ENCODE measurements around the gene OMP. TPM values are rescaled to one million over a fixed set of nuclear protein-coding genes. Genes with fewer than 3 reads are reported as not detected.

The OMP gene
- total and polyA plus RNA-seq, 7 donors, result 0.32 TPM; not detected in 6

GRCh38 chr11:77106321-77106720 is 3.7 kb downstream of the OMP start:
- DNase-seq (no peak), ATAC-seq (no peak)
- Histone ChIP-seq H3K27me3 (ENCODE audit: insufficient read depth in 3 of 3, low read length in 2 of 3) (no peaks in the 10 kb centered on the region), H3K4me3 (no peak overlapping the region), H3K4me1 (no peaks in the 10 kb centered on the region), H3K27ac (no peak overlapping the region), H3K36me3 (ENCODE audit: insufficient read depth in 1 of 2, low read depth in 1 of 2) (no peaks in the 10 kb centered on the region), H3K9me3 (no peaks in the 10 kb centered on the region)
- intact Hi-C loops (cut with DNase I), result no loop called here
- no peak for TF ChIP-seq CTCF (IDR thresholded peaks at IDR 0.05)
- 48 to 81% (median 53%) methylated on average over 7 of the region's 7 CpGs for WGBS, 3 donors

- no peak for DNase-seq
- WGBS, 3 donors, result 91 to 97% (median 97%) methylated on average over 12 to 13 of the region's 13 CpGs
- ATAC-seq, result no peak
- no peak for TF ChIP-seq CTCF (IDR thresholded peaks at IDR 0.05)
- no peak overlapping the region for H3K4me3 ChIP-seq
- no peaks in the 10 kb centered on the region for H3K9me3 ChIP-seq
- H3K4me1 ChIP-seq, result no peaks in the 10 kb centered on the region
- no peaks in the 10 kb centered on the region for H3K27me3 ChIP-seq (ENCODE audit: insufficient read depth in 3 of 3, low read length in 2 of 3)
- intact Hi-C loops (cut with DNase I), result no loop called here
- H3K36me3 ChIP-seq (ENCODE audit: insufficient read depth in 1 of 2, low read depth in 1 of 2), result no peaks in the 10 kb centered on the region
- H3K27ac ChIP-seq, result no peak overlapping the region
Observed at GRCh38 chr11:77106759-77107158, 4.1 kb downstream of the OMP start.

- Histone ChIP-seq H3K36me3 (ENCODE audit: insufficient read depth in 1 of 2, low read depth in 1 of 2) (no peaks in the 10 kb centered on the region), H3K4me3 (no peak overlapping the region), H3K4me1 (no peaks in the 10 kb centered on the region), H3K27me3 (ENCODE audit: insufficient read depth in 3 of 3, low read length in 2 of 3) (no peaks in the 10 kb centered on the region), H3K27ac (no peak overlapping the region), H3K9me3 (no peaks in the 10 kb centered on the region)
- DNase-seq, result peak; percentile 59 to 72
- no peak for TF ChIP-seq CTCF (IDR thresholded peaks at IDR 0.05)
- intact Hi-C loops (cut with DNase I), result no loop called here
- 29 to 42% (median 41%) methylated on average over 3 of the region's 3 CpGs for WGBS, 3 donors
- peak; percentile 37 to 78 (median 60) for ATAC-seq
Observed at GRCh38 chr11:77107950-77108349, 5.3 kb downstream of the OMP start.

GRCh38 chr11:77108436-77108835 is 5.8 kb downstream of the OMP start:
- no peaks in the 10 kb centered on the region for H3K9me3 ChIP-seq
- 47 to 83% (median 66%) methylated on average over 9 of the region's 9 CpGs for WGBS, 3 donors
- H3K4me3 ChIP-seq, result no peak overlapping the region
- ATAC-seq, result peak in 1 of 4 donors; percentile 7
- no peak for DNase-seq
- no peaks in the 10 kb centered on the region for H3K4me1 ChIP-seq
- no peaks in the 10 kb centered on the region for H3K36me3 ChIP-seq (ENCODE audit: insufficient read depth in 1 of 2, low read depth in 1 of 2)
- intact Hi-C loops (cut with DNase I), result no loop called here
- H3K27me3 ChIP-seq (ENCODE audit: insufficient read depth in 3 of 3, low read length in 2 of 3), result no peaks in the 10 kb centered on the region
- TF ChIP-seq CTCF (IDR thresholded peaks at IDR 0.05), result no peak
- H3K27ac ChIP-seq, result no peak overlapping the region

All from psoas muscle (tissue), 8 donors.